Breast epithelium (tissue), 4 donors: ENCODE results near the gene ZNF423. TPM values are rescaled to one million over a fixed set of nuclear protein-coding genes. Genes with fewer than 3 reads are reported as not detected.

Experiments used
- DNase-seq, 2 donors: peaks; one replicate each; pipeline ENCODE4 v3.0.0-alpha.2; 2019; ENCODE audit warnings: low spot score in 2 of 2
- H3K27ac ChIP-seq, 2 donors: fragments of 200-600 bp; sonication (generic) in 1 of 2; one replicate each; pipeline ENCODE4 v1.5.1; 2016 to 2019; ENCODE audit warnings: mild to moderate bottlenecking in 1 of 2
- H3K27me3 ChIP-seq, 2 donors: fragments of 200-600 bp; sonication (generic) in 1 of 2; one replicate each; pipeline versions ENCODE4 v1.5.1 to v1.6.0; 2017 to 2019; ENCODE audit warnings: control low read depth in 1 of 2, mild to moderate bottlenecking in 1 of 2
- H3K36me3 ChIP-seq: fragments of 200-600 bp; one replicate; pipeline ENCODE4 v1.5.1; 2019
- H3K4me1 ChIP-seq, 2 donors: fragments of 200-600 bp; sonication (generic); one replicate each; pipeline ENCODE4 v1.5.1; 2016 to 2019; ENCODE audit warnings: control low read depth in 1 of 2
- H3K4me3 ChIP-seq, 3 donors: fragments of 200-600 bp; sonication (generic); 1 replicate in 2 of 3; 2 replicates in 1 of 3; pipeline ENCODE4 v1.5.1; 2016 to 2019; ENCODE audit warnings: mild to moderate bottlenecking in 3 of 3, moderate library complexity in 2 of 3
- H3K9me3 ChIP-seq, 2 donors: fragments of 200-600 bp; sonication (generic) in 1 of 2; one replicate each; pipeline ENCODE4 v1.5.1; 2016 to 2019; ENCODE audit warnings: control low read depth in 1 of 2
- POLR2A ChIP-seq: fragments of 450-650 bp; IDR thresholded peaks from one replicate; pipeline ENCODE4 v1.6.1; 2016; ENCODE audit warnings: antibody characterized with exemption, mild to moderate bottlenecking, moderate library complexity
- POLR2AphosphoS5 ChIP-seq, 3 donors: sonication (generic); formaldehyde crosslinking; IDR thresholded peaks; one replicate each; pipeline ENCODE4 v1.6.1; 2017; ENCODE audit warnings: antibody characterized with exemption in 3 of 3
- intact Hi-C: fragments of 100-400 bp; cut with DNase I; formaldehyde crosslinking; loops from one replicate; pipeline ENCODE4 v1.15.1; 2023; ENCODE audit warnings: low total_unique reads
- total RNA-seq, 3 donors: library from RNA; depleted of rRNA; stranded (reverse); fragments of >200 nt; gene quantifications; one replicate each; pipeline ENCODE4 v1.1.0, GENCODE V29; 2016
- TF ChIP-seq, protein P1 (sequence below), 3 donors: fragments of 450-650 bp; IDR thresholded peaks; one replicate each; pipeline ENCODE4 v1.5.1; 2016 to 2017; ENCODE audit warnings: antibody characterized with exemption in 3 of 3, mild to moderate bottlenecking in 3 of 3, moderate library complexity in 3 of 3

Gene ZNF423
- total RNA-seq, 3 donors from 2014 or later, result 4.7 to 8.0 (median 5.9) TPM

DNA sequence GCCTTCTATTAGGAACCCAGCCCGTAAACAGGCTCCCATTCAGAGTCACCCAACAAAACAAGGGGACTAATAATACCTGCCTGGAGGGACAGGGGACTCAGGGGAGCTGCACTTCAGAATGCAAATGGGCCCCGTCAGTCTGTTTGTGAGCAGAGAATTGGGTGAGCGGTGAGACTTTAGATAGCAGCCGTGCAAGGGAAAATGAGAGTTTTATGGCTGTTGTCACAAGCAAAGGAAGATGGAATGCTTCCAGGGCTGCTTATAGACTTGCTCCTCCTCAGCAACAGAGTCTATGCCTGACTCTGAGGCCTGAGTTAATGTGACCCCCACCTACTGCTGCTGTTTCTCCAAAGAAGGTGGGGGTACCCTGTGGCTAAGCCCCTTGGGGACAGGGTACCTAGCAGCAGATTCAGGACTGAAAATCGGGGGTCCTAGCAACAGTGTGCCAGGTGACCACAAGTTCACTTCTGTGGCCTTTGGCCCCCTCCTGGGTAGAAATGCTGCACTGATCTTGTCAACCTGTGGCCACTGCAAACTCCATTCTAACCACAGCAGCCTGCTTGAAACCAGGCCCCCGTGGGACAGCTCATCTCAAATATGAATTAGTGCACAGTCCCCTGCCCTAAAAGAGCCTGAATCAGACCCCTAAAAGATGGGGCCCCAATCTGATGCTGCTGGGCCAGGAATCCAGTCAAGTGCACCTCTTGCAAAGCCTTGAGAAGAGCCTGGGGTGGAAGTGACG, 355.9 kb downstream of the ZNF423 start:
- no peak overlapping the region for H3K27ac ChIP-seq
- H3K9me3 ChIP-seq, result no peaks in the 10 kb centered on the region
- DNase-seq, result no peak
- no peaks in the 10 kb centered on the region for H3K4me1 ChIP-seq
- H3K36me3 ChIP-seq, result no peaks in the 10 kb centered on the region
- H3K4me3 ChIP-seq, result no peak overlapping the region
- no peaks in the 10 kb centered on the region for H3K27me3 ChIP-seq
- intact Hi-C loops, result no loop called here
- TF ChIP-seq, protein P1, sequence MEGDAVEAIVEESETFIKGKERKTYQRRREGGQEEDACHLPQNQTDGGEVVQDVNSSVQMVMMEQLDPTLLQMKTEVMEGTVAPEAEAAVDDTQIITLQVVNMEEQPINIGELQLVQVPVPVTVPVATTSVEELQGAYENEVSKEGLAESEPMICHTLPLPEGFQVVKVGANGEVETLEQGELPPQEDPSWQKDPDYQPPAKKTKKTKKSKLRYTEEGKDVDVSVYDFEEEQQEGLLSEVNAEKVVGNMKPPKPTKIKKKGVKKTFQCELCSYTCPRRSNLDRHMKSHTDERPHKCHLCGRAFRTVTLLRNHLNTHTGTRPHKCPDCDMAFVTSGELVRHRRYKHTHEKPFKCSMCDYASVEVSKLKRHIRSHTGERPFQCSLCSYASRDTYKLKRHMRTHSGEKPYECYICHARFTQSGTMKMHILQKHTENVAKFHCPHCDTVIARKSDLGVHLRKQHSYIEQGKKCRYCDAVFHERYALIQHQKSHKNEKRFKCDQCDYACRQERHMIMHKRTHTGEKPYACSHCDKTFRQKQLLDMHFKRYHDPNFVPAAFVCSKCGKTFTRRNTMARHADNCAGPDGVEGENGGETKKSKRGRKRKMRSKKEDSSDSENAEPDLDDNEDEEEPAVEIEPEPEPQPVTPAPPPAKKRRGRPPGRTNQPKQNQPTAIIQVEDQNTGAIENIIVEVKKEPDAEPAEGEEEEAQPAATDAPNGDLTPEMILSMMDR (IDR thresholded peaks at IDR 0.05), result no peak
- no peak for TF ChIP-seq POLR2AphosphoS5 (IDR thresholded peaks at IDR 0.05)
- TF ChIP-seq POLR2A, result no peak

DNA sequence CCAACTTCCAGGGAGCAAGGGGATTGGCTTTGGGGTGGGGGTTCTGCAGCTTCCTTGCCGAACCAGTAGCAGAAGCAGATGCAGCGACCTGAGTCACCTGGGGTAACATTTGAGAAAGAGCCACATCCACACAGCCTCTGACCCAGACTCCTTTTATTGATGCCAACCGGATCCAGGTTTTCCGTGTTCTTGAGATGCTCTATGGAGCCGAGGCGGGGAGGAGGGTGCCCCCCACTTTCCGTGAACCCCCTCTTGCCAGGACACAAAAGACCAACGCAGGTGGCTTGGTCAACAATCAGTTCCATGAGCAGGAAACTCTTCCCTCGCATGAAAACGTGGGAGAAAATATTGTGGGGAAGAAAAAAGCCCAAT, 356.5 kb downstream of the ZNF423 start:
- intact Hi-C loops, result no loop called here
- Histone ChIP-seq H3K4me1 (no peaks in the 10 kb centered on the region), H3K4me3 (no peak overlapping the region), H3K9me3 (no peaks in the 10 kb centered on the region), H3K36me3 (no peaks in the 10 kb centered on the region), H3K27ac (no peak overlapping the region), H3K27me3 (no peaks in the 10 kb centered on the region)
- TF ChIP-seq, protein P1 (IDR thresholded peaks at IDR 0.05), result no peak
- no peak for TF ChIP-seq POLR2A
- no peak for TF ChIP-seq POLR2AphosphoS5 (IDR thresholded peaks at IDR 0.05)
- peak in 1 of 2 donors; percentile 19 for DNase-seq

DNA sequence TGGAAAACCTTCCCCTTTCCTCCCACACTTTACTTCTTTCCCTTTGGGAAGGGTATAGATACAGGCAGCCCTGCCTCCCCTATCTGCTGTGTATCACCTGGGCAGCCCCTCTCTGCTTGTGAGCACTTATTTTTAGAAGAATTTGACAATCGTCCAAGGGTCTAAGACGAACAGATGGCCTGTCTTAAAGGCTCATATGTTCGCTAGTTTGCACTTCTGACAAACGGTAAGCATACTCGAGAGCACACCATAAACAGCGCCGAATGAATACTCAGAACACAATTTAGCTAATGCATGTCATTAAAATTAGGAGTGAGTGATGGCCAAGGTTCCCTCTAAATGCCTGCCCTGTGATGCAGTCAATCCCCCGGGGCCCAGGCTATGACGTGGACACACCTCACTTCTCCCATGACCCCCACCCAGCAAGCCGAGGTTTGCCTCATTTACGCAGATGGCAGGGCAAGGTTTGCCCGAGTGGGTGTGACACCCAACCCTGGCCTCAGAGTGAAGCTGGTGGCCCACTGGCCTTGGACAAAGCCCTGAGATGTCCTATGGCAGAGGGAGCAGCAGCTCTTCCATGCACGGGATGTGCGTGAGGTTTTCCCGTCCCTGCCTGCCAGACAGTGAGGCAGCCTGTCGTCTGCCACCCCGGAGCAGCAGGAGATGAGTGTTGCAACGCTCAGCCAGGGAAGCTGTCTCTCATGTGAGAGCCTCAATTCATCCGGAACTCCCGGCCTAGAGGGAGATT, 357.1 kb downstream of the ZNF423 start:
- H3K27me3 ChIP-seq, result no peaks in the 10 kb centered on the region
- no peak overlapping the region for H3K27ac ChIP-seq
- H3K9me3 ChIP-seq, result no peaks in the 10 kb centered on the region
- no peaks in the 10 kb centered on the region for H3K36me3 ChIP-seq
- TF ChIP-seq, protein P1 (IDR thresholded peaks at IDR 0.05), result no peak
- no peak for TF ChIP-seq POLR2AphosphoS5 (IDR thresholded peaks at IDR 0.05)
- no peak for TF ChIP-seq POLR2A
- intact Hi-C loops, result no loop called here
- DNase-seq, result no peak
- no peak overlapping the region for H3K4me3 ChIP-seq
- no peaks in the 10 kb centered on the region for H3K4me1 ChIP-seq

DNA sequence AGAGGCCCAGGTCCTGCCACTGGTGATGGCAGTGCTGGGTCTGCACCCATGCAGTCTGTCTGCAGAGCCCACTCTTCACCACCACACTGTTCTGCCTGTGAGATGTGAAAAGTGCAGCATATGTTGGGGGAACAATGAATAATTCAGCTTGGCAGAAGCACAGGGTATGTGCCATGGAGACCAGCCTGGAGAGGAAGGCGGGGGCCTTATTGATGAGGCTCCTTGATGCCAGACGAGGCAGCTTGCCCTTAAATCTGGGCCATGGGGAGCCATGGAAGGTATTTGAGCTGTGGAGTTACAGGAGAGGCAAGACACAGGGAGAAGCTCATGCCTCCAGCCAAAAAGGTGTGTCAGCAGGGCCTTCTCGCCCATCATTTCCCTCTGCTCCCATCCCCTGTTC, 357.6 kb downstream of the ZNF423 start:
- intact Hi-C loops, result no loop called here
- H3K4me3 ChIP-seq, result no peak overlapping the region
- DNase-seq, result no peak
- no peak overlapping the region for H3K27ac ChIP-seq
- no peaks in the 10 kb centered on the region for H3K27me3 ChIP-seq
- no peak for TF ChIP-seq POLR2A
- TF ChIP-seq, protein P1 (IDR thresholded peaks at IDR 0.05), result no peak
- TF ChIP-seq POLR2AphosphoS5 (IDR thresholded peaks at IDR 0.05), result no peak
- H3K36me3 ChIP-seq, result no peaks in the 10 kb centered on the region
- H3K4me1 ChIP-seq, result no peaks in the 10 kb centered on the region
- no peaks in the 10 kb centered on the region for H3K9me3 ChIP-seq

DNA sequence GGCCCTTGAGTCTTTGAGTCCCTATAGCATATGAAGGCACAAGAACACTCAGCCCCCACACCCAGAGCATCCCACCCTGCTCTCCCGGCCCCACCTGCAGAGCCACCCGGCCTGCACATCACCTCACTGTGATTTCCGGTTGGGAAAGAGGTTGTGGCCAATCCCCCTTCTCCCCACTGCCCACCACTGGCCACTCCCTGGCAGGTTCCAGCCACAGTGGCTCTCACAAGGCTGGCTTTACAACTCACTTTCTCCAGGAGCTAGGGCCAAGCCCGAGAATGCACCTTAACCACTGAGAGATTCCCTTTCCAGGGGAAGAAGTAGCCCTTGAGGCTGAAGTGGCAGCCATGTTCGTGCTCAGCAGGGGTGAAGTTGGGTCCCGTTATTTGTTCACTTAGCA, 358.4 kb downstream of the ZNF423 start:
- H3K27me3 ChIP-seq, result no peaks in the 10 kb centered on the region
- intact Hi-C loops, result no loop called here
- TF ChIP-seq POLR2A (no peak), POLR2AphosphoS5 (IDR thresholded peaks at IDR 0.05) (no peak)
- TF ChIP-seq, protein P1 (IDR thresholded peaks at IDR 0.05), result no peak
- peaks cover 0 to 2% of the 10 kb centered on the region in 2 donors for H3K4me1 ChIP-seq
- H3K9me3 ChIP-seq, result no peaks in the 10 kb centered on the region
- peak in 1 of 2 donors; percentile 28 for DNase-seq
- no peak overlapping the region for H3K27ac ChIP-seq
- H3K4me3 ChIP-seq, result no peak overlapping the region
- no peaks in the 10 kb centered on the region for H3K36me3 ChIP-seq
